Measurements from ENCODE around the gene AKAP6.

The AKAP6 gene

DNA sequence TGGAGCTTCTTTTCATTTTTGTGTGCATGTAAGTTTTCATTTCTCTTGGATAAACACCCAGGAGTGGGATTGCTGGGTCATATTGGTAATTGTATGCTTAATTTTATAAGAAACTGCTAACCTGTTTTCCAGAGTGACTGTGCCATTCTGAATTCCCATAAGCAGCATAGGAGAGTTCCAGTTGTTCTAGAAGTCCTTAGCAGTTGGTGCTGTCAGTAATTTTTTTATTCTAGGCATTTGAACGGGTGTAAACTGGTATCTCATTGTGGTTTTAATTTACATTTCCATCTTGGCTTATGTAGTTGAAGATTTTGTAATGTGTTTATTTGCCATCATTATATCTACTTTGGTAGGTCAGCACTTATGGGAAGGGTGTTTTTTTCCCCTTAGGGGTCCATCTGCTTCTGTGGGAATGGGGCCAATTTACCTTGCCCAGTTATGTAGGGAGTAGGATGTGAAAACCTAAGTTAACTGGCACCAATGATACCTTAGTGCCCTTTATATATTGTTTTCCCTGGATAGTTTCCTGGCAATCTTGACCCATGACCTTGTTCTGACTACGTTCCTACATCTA, 202.9 kb downstream of the AKAP6 start:
- H3K4me1 ChIP-seq (ENCODE audit: insufficient read depth, low read length) = no peaks in the 10 kb centered on the region
- H3K4me3 ChIP-seq (ENCODE audit: low read depth in 1 of 2, low read length in 2 of 2) = no peak overlapping the region
- no peak overlapping the region for H3K27ac ChIP-seq (ENCODE audit: low read depth, low read length)
- H3K36me3 ChIP-seq (ENCODE audit: insufficient read depth, low read length) = no peaks in the 10 kb centered on the region
- no peaks in the 10 kb centered on the region for H3K9me3 ChIP-seq (ENCODE audit: low read length)
- H3K27me3 ChIP-seq (ENCODE audit: control insufficient read depth in 1 of 2, insufficient read depth in 2 of 2, low read length in 2 of 2) = no peaks in the 10 kb centered on the region
- H3K9ac ChIP-seq (ENCODE audit: low read length) = no peak overlapping the region

- Histone ChIP-seq H3K27me3 (ENCODE audit: control insufficient read depth in 1 of 2, insufficient read depth in 2 of 2, low read length in 2 of 2) (no peaks in the 10 kb centered on the region), H3K9me3 (ENCODE audit: low read length) (no peaks in the 10 kb centered on the region), H3K36me3 (ENCODE audit: insufficient read depth, low read length) (no peaks in the 10 kb centered on the region), H3K4me3 (ENCODE audit: low read depth in 1 of 2, low read length in 2 of 2) (no peak overlapping the region), H3K4me1 (ENCODE audit: insufficient read depth, low read length) (no peaks in the 10 kb centered on the region), H3K9ac (ENCODE audit: low read length) (no peak overlapping the region), H3K27ac (ENCODE audit: low read depth, low read length) (no peak overlapping the region)
These were observed 205.0 kb downstream of the AKAP6 start for GRCh38 chr14:32534145-32534544.

GRCh38 chr14:32536175-32536574, 207.1 kb downstream of the AKAP6 start:
- no peaks in the 10 kb centered on the region for H3K27me3 ChIP-seq (ENCODE audit: control insufficient read depth in 1 of 2, insufficient read depth in 2 of 2, low read length in 2 of 2)
- no peaks in the 10 kb centered on the region for H3K4me1 ChIP-seq (ENCODE audit: insufficient read depth, low read length)

DNA sequence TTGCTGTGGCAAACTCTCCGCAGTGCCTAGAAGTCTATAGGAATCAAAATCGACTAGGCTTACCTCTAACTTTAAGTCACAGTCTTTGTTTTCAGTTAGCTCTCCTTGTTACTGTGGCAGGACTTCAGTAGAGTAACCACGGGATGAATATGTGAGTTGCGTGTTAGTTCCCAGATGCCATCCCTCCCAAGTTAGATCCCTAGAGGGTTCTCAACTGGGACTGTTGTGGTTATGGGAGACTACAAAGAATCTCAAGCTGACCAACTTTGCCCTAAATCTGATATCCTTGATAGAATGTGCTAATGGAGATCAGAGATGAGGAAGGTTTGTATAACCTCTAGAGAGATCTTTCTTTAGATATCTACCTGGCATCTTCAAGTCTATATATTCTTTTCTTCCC, 208.1 kb downstream of the AKAP6 start:
- Histone ChIP-seq H3K9ac (ENCODE audit: low read length) (no peak overlapping the region), H3K27me3 (ENCODE audit: control insufficient read depth in 1 of 2, insufficient read depth in 2 of 2, low read length in 2 of 2) (no peaks in the 10 kb centered on the region), H3K27ac (ENCODE audit: low read depth, low read length) (no peak overlapping the region), H3K36me3 (ENCODE audit: insufficient read depth, low read length) (no peaks in the 10 kb centered on the region), H3K4me1 (ENCODE audit: insufficient read depth, low read length) (no peaks in the 10 kb centered on the region), H3K9me3 (ENCODE audit: low read length) (no peaks in the 10 kb centered on the region), H3K4me3 (ENCODE audit: low read depth in 1 of 2, low read length in 2 of 2) (no peak overlapping the region)

More at GRCh38 chr14:32536175-32536574, 207.1 kb downstream of the AKAP6 start:
- Histone ChIP-seq H3K9me3 (ENCODE audit: low read length) (no peaks in the 10 kb centered on the region), H3K4me3 (ENCODE audit: low read depth in 1 of 2, low read length in 2 of 2) (no peak overlapping the region), H3K36me3 (ENCODE audit: insufficient read depth, low read length) (no peaks in the 10 kb centered on the region), H3K9ac (ENCODE audit: low read length) (no peak overlapping the region), H3K27ac (ENCODE audit: low read depth, low read length) (no peak overlapping the region)

- no peaks in the 10 kb centered on the region for H3K9me3 ChIP-seq (ENCODE audit: low read length)
- H3K4me1 ChIP-seq (ENCODE audit: insufficient read depth, low read length) = peaks cover 6% of the 10 kb centered on the region
- no peak overlapping the region for H3K27ac ChIP-seq (ENCODE audit: low read depth, low read length)
- H3K36me3 ChIP-seq (ENCODE audit: insufficient read depth, low read length) = peaks cover 6% of the 10 kb centered on the region
- no peak overlapping the region for H3K9ac ChIP-seq (ENCODE audit: low read length)
- no peaks in the 10 kb centered on the region for H3K27me3 ChIP-seq (ENCODE audit: control insufficient read depth in 1 of 2, insufficient read depth in 2 of 2, low read length in 2 of 2)
- H3K4me3 ChIP-seq (ENCODE audit: low read depth in 1 of 2, low read length in 2 of 2) = no peak overlapping the region
These were observed 213.4 kb downstream of the AKAP6 start for GRCh38 chr14:32542507-32542906.

DNA sequence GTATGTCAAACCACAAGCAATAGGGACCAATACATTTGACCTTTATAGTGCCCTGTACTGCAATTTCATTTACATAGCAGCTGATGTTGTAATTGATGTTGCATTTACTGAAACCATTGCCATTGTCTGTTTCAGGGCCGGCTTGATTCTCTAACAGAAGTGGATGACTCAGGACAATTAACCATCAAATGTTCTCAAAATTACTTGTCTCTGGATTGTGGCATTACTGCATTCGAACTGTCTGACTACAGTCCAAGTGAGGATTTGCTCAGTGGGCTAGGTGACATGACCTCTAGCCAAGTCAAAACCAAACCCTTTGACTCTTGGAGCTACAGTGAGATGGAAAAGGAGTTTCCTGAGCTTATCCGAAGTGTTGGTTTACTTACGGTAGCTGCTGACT, 216.0 kb downstream of the AKAP6 start:
- Histone ChIP-seq H3K9me3 (ENCODE audit: low read length) (no peaks in the 10 kb centered on the region), H3K4me3 (ENCODE audit: low read depth in 1 of 2, low read length in 2 of 2) (no peak overlapping the region), H3K9ac (ENCODE audit: low read length) (no peak overlapping the region), H3K36me3 (ENCODE audit: insufficient read depth, low read length) (peaks cover 6% of the 10 kb centered on the region), H3K4me1 (ENCODE audit: insufficient read depth, low read length) (peaks cover 6% of the 10 kb centered on the region), H3K27ac (ENCODE audit: low read depth, low read length) (no peak overlapping the region), H3K27me3 (ENCODE audit: control insufficient read depth in 1 of 2, insufficient read depth in 2 of 2, low read length in 2 of 2) (no peaks in the 10 kb centered on the region)

GRCh38 chr14:32545506-32546210, 216.6 kb downstream of the AKAP6 start:
- Histone ChIP-seq H3K9ac (ENCODE audit: low read length) (no peak overlapping the region), H3K4me3 (ENCODE audit: low read depth in 1 of 2, low read length in 2 of 2) (no peak overlapping the region), H3K27ac (ENCODE audit: low read depth, low read length) (no peak overlapping the region), H3K36me3 (ENCODE audit: insufficient read depth, low read length) (peaks cover 6% of the 10 kb centered on the region), H3K27me3 (ENCODE audit: control insufficient read depth in 1 of 2, insufficient read depth in 2 of 2, low read length in 2 of 2) (no peaks in the 10 kb centered on the region), H3K4me1 (ENCODE audit: insufficient read depth, low read length) (peaks cover 6% of the 10 kb centered on the region), H3K9me3 (ENCODE audit: low read length) (no peaks in the 10 kb centered on the region)

DNA sequence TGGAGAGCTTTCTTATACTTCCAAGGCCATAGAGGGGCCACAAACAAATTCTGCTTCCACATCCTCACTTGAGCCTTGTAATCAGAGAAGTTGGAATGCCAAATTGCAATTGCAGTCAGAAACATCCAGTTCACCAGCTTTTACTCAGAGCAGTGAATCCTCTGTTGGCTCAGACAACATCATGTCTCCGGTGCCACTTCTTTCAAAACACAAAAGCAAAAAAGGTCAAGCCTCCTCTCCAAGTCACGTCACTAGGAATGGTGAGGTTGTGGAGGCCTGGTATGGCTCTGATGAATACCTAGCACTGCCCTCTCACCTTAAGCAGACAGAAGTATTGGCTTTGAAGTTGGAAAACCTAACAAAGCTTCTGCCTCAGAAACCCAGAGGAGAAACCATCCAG, 217.1 kb downstream of the AKAP6 start:
- Histone ChIP-seq H3K36me3 (ENCODE audit: insufficient read depth, low read length) (peaks cover 6% of the 10 kb centered on the region), H3K4me1 (ENCODE audit: insufficient read depth, low read length) (peaks cover 6% of the 10 kb centered on the region), H3K27ac (ENCODE audit: low read depth, low read length) (no peak overlapping the region), H3K4me3 (ENCODE audit: low read depth in 1 of 2, low read length in 2 of 2) (no peak overlapping the region), H3K27me3 (ENCODE audit: control insufficient read depth in 1 of 2, insufficient read depth in 2 of 2, low read length in 2 of 2) (no peaks in the 10 kb centered on the region), H3K9me3 (ENCODE audit: low read length) (no peaks in the 10 kb centered on the region), H3K9ac (ENCODE audit: low read length) (no peak overlapping the region)

GRCh38 chr14:32552766-32553165, 223.7 kb downstream of the AKAP6 start:
- no peak overlapping the region for H3K27ac ChIP-seq (ENCODE audit: low read depth, low read length)
- H3K9me3 ChIP-seq (ENCODE audit: low read length) = no peaks in the 10 kb centered on the region
- H3K36me3 ChIP-seq (ENCODE audit: insufficient read depth, low read length) = no peaks in the 10 kb centered on the region
- H3K27me3 ChIP-seq (ENCODE audit: control insufficient read depth in 1 of 2, insufficient read depth in 2 of 2, low read length in 2 of 2) = no peaks in the 10 kb centered on the region
- H3K4me3 ChIP-seq (ENCODE audit: low read depth in 1 of 2, low read length in 2 of 2) = no peak overlapping the region
- H3K4me1 ChIP-seq (ENCODE audit: insufficient read depth, low read length) = no peaks in the 10 kb centered on the region
- H3K9ac ChIP-seq (ENCODE audit: low read length) = no peak overlapping the region

GRCh38 chr14:32559048-32559447, 229.9 kb downstream of the AKAP6 start:
- H3K27me3 ChIP-seq (ENCODE audit: control insufficient read depth in 1 of 2, insufficient read depth in 2 of 2, low read length in 2 of 2) = no peaks in the 10 kb centered on the region
- H3K36me3 ChIP-seq (ENCODE audit: insufficient read depth, low read length) = no peaks in the 10 kb centered on the region
- no peak overlapping the region for H3K9ac ChIP-seq (ENCODE audit: low read length)
- H3K27ac ChIP-seq (ENCODE audit: low read depth, low read length) = no peak overlapping the region
- no peaks in the 10 kb centered on the region for H3K9me3 ChIP-seq (ENCODE audit: low read length)
- H3K4me3 ChIP-seq (ENCODE audit: low read depth in 1 of 2, low read length in 2 of 2) = no peak overlapping the region
- H3K4me1 ChIP-seq (ENCODE audit: insufficient read depth, low read length) = peaks cover 35% of the 10 kb centered on the region

DNA sequence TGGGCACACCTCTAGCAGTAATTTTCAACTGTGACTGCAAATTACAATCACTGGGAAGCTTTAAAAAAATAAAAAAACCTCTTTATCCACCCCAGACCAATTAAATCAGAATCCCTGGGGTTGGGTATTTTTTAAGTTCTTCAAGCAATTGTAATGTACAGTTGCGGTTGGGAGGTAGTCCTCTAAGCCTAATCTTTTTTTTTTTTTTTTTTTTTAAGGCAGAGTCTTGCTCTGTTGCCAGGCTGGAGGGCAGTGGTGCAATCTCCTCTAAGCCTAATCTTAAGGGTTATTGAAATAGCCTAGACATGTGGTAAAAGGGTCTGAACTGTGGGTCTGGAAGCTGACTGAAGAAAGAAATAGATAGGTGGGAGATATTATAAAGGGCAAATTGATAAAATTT, 230.5 kb downstream of the AKAP6 start:
- no peak overlapping the region for H3K9ac ChIP-seq (ENCODE audit: low read length)

More for the DNA sequence above, 230.5 kb downstream of the AKAP6 start:
- H3K9me3 ChIP-seq (ENCODE audit: low read length) = no peaks in the 10 kb centered on the region
- no peaks in the 10 kb centered on the region for H3K27me3 ChIP-seq (ENCODE audit: control insufficient read depth in 1 of 2, insufficient read depth in 2 of 2, low read length in 2 of 2)
- no peak overlapping the region for H3K4me3 ChIP-seq (ENCODE audit: low read depth in 1 of 2, low read length in 2 of 2)
- H3K36me3 ChIP-seq (ENCODE audit: insufficient read depth, low read length) = no peaks in the 10 kb centered on the region
- peak overlapping the region; percentile 10 for H3K27ac ChIP-seq (ENCODE audit: low read depth, low read length)
- peaks cover 39% of the 10 kb centered on the region for H3K4me1 ChIP-seq (ENCODE audit: insufficient read depth, low read length)
